ENCODE results near the gene FEV. TPM values are rescaled to one million over a fixed set of nuclear protein-coding genes. Genes with fewer than 3 reads are reported as not detected.

FEV gene
- total RNA-seq, 1 donor from 2014 or later, result 0.56 TPM

GRCh38 chr2:219021591-219021990 lies 36.6 kb upstream of the FEV start:
- TF ChIP-seq, protein P1, sequence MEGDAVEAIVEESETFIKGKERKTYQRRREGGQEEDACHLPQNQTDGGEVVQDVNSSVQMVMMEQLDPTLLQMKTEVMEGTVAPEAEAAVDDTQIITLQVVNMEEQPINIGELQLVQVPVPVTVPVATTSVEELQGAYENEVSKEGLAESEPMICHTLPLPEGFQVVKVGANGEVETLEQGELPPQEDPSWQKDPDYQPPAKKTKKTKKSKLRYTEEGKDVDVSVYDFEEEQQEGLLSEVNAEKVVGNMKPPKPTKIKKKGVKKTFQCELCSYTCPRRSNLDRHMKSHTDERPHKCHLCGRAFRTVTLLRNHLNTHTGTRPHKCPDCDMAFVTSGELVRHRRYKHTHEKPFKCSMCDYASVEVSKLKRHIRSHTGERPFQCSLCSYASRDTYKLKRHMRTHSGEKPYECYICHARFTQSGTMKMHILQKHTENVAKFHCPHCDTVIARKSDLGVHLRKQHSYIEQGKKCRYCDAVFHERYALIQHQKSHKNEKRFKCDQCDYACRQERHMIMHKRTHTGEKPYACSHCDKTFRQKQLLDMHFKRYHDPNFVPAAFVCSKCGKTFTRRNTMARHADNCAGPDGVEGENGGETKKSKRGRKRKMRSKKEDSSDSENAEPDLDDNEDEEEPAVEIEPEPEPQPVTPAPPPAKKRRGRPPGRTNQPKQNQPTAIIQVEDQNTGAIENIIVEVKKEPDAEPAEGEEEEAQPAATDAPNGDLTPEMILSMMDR (IDR thresholded peaks at IDR 0.05; ENCODE audit: unreplicated experiment), result no peak
- peaks cover 9% of the 10 kb centered on the region for H3K27me3 Mint-ChIP-seq (ENCODE audit: unreplicated experiment)
- no peaks in the 10 kb centered on the region for H3K9me3 Mint-ChIP-seq (ENCODE audit: unreplicated experiment)
- no peaks in the 10 kb centered on the region for H3K36me3 Mint-ChIP-seq (ENCODE audit: low read depth, unreplicated experiment)
- DNase-seq (ENCODE audit: low spot score), result no peak
- no peak overlapping the region for H3K4me3 Mint-ChIP-seq (ENCODE audit: unreplicated experiment)
- H3K4me1 Mint-ChIP-seq (ENCODE audit: unreplicated experiment), result no peaks in the 10 kb centered on the region
- H3K27ac Mint-ChIP-seq (ENCODE audit: unreplicated experiment), result no peak overlapping the region

DNA sequence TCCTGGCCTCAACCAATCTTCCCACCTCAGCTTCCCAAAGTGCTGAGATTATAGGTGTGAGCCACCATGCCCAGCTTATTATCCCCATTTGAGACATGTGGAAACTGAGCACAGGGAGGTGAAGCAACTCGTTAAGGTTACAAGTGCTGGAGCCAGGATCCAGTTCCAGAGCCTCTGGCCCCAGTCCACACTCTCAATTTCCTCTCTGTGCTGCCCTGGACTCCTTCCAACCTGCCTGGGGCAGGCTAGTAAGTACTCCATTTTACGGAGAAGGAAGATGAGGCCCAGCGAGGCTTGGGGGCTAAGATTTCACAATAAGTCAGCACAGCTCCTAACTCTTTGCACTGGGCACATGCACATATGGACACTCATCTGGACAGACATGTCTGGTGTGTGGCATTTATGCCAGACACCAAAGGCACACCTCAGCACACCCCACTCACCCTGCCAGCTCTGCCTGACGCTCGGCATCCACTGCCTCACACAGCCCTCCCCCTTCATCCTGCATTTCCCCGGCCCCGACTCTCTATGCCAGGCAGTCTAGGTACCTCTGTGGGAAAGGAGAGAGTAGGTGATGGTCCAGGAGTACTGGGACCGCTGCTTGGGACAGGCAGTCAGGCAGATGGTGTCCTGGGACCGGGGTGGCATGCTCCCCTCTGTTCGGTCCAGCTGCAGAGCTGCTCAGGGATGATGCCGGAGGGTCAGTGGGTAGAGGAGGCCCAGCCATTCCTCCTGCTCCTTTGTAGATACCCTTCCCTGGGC lies 35.8 kb upstream of the FEV start:
- peaks cover 14% of the 10 kb centered on the region for H3K27me3 Mint-ChIP-seq (ENCODE audit: unreplicated experiment)
- no peaks in the 10 kb centered on the region for H3K36me3 Mint-ChIP-seq (ENCODE audit: low read depth, unreplicated experiment)
- H3K4me1 Mint-ChIP-seq (ENCODE audit: unreplicated experiment), result no peaks in the 10 kb centered on the region
- H3K4me3 Mint-ChIP-seq (ENCODE audit: unreplicated experiment), result no peak overlapping the region
- DNase-seq (ENCODE audit: low spot score), result no peak
- no peaks in the 10 kb centered on the region for H3K9me3 Mint-ChIP-seq (ENCODE audit: unreplicated experiment)
- H3K27ac Mint-ChIP-seq (ENCODE audit: unreplicated experiment), result no peak overlapping the region
- TF ChIP-seq, protein P1 (IDR thresholded peaks at IDR 0.05; ENCODE audit: unreplicated experiment), result no peak

- Mint-ChIP-seq H3K27me3 (ENCODE audit: unreplicated experiment) (peaks cover 15% of the 10 kb centered on the region), H3K4me1 (ENCODE audit: unreplicated experiment) (no peaks in the 10 kb centered on the region), H3K4me3 (ENCODE audit: unreplicated experiment) (no peak overlapping the region)
These were observed 34.5 kb upstream of the FEV start for GRCh38 chr2:219019436-219019835.

DNA sequence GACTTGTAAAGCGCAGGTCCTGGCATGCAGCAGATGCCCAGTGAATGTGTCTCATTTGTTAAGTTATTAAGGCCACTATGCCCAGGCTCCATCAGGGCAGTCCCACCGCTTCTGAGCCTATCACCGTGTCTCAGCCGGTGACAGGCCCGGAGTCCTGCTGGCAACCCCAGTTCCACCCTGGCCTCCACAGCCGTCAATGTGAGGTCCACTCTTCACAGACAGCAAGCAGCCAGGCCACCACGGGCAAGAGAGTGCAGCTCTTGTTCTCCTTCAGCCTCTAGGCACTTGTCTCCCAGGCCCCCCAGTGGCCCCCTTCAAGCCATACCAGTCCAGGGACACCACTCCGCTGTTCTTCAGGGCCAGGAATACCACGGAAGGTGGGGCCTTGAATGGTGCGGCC lies 33.7 kb upstream of the FEV start:
- no peak for DNase-seq (ENCODE audit: low spot score)
- no peak overlapping the region for H3K27ac Mint-ChIP-seq (ENCODE audit: unreplicated experiment)
- H3K27me3 Mint-ChIP-seq (ENCODE audit: unreplicated experiment), result peaks cover 19% of the 10 kb centered on the region
- H3K4me3 Mint-ChIP-seq (ENCODE audit: unreplicated experiment), result no peak overlapping the region
- no peaks in the 10 kb centered on the region for H3K4me1 Mint-ChIP-seq (ENCODE audit: unreplicated experiment)
- no peaks in the 10 kb centered on the region for H3K36me3 Mint-ChIP-seq (ENCODE audit: low read depth, unreplicated experiment)
- no peaks in the 10 kb centered on the region for H3K9me3 Mint-ChIP-seq (ENCODE audit: unreplicated experiment)
- TF ChIP-seq, protein P1 (IDR thresholded peaks at IDR 0.05; ENCODE audit: unreplicated experiment), result no peak

More at GRCh38 chr2:219019436-219019835, 34.5 kb upstream of the FEV start:
- Mint-ChIP-seq H3K27ac (ENCODE audit: unreplicated experiment) (no peak overlapping the region), H3K36me3 (ENCODE audit: low read depth, unreplicated experiment) (no peaks in the 10 kb centered on the region), H3K9me3 (ENCODE audit: unreplicated experiment) (no peaks in the 10 kb centered on the region)
- no peak for DNase-seq (ENCODE audit: low spot score)
- TF ChIP-seq, protein P1 (IDR thresholded peaks at IDR 0.05; ENCODE audit: unreplicated experiment), result no peak

DNA sequence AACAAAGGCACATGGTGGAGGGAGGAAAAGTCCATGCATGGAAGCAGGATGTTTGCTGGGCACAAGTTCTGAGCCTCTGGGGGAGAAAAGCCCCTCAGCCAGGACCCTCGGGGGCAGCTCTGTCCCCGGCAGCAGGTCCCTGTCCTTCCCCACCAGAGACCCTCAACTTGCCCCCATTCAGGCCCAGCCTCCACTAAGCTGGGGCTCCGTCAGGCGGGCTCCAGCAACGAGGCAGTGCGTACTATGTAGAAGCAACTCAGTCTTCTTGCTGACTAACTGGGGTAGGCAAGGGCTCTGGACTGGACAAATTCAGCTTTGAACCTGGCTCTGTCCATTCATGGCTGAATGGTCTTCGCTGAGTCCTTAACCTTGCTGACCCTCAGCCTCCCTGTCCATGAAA lies 33.3 kb upstream of the FEV start:
- Mint-ChIP-seq H3K27me3 (ENCODE audit: unreplicated experiment) (peaks cover 20% of the 10 kb centered on the region), H3K9me3 (ENCODE audit: unreplicated experiment) (no peaks in the 10 kb centered on the region), H3K36me3 (ENCODE audit: low read depth, unreplicated experiment) (no peaks in the 10 kb centered on the region), H3K4me3 (ENCODE audit: unreplicated experiment) (no peak overlapping the region), H3K4me1 (ENCODE audit: unreplicated experiment) (no peaks in the 10 kb centered on the region), H3K27ac (ENCODE audit: unreplicated experiment) (peak overlapping the region; percentile 61)
- DNase-seq (ENCODE audit: low spot score), result no peak
- TF ChIP-seq, protein P1 (IDR thresholded peaks at IDR 0.05; ENCODE audit: unreplicated experiment), result no peak

All from endothelial cell (in vitro differentiated cells).